AG10803 (cell line): Measurements from ENCODE around the gene NRIP2.
"Not testable (repeated sequence)": the region's sequence is repeated elsewhere in the genome, so short reads cannot be mapped to it uniquely, and the experiment has no call there.

Source experiments
- DNase-seq: peaks from one replicate; pipeline ENCODE4 v3.0.0; 2010; ENCODE audit warnings: low read depth
- H3K4me3 ChIP-seq: 2 replicates; pipeline ENCODE4 v1.5.1; 2011; ENCODE audit warnings: mild to moderate bottlenecking, low read length, control low read depth
- TF ChIP-seq, protein P1 (sequence below): conservative IDR thresholded peaks from 2 replicates; pipeline ENCODE4 v1.5.1; 2011; ENCODE audit warnings: mild to moderate bottlenecking, low read length, control low read depth, inconsistent platforms

Gene NRIP2, protein sequence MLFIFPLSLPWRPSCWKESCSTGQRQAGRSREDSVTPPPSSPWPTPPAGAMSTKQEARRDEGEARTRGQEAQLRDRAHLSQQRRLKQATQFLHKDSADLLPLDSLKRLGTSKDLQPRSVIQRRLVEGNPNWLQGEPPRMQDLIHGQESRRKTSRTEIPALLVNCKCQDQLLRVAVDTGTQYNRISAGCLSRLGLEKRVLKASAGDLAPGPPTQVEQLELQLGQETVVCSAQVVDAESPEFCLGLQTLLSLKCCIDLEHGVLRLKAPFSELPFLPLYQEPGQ

GRCh38 chr12:2834581-2835491, at the start of gene NRIP2:
Gene NRIP2, minus strand, starts transcription at chr12:2835035. Its CDS starts 52 bp downstream, at chr12:2834983.
- TF ChIP-seq, protein P1, sequence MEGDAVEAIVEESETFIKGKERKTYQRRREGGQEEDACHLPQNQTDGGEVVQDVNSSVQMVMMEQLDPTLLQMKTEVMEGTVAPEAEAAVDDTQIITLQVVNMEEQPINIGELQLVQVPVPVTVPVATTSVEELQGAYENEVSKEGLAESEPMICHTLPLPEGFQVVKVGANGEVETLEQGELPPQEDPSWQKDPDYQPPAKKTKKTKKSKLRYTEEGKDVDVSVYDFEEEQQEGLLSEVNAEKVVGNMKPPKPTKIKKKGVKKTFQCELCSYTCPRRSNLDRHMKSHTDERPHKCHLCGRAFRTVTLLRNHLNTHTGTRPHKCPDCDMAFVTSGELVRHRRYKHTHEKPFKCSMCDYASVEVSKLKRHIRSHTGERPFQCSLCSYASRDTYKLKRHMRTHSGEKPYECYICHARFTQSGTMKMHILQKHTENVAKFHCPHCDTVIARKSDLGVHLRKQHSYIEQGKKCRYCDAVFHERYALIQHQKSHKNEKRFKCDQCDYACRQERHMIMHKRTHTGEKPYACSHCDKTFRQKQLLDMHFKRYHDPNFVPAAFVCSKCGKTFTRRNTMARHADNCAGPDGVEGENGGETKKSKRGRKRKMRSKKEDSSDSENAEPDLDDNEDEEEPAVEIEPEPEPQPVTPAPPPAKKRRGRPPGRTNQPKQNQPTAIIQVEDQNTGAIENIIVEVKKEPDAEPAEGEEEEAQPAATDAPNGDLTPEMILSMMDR: 0 out of 2 replicates have a peak, but pooled peaks have one; percentile 16

DNA sequence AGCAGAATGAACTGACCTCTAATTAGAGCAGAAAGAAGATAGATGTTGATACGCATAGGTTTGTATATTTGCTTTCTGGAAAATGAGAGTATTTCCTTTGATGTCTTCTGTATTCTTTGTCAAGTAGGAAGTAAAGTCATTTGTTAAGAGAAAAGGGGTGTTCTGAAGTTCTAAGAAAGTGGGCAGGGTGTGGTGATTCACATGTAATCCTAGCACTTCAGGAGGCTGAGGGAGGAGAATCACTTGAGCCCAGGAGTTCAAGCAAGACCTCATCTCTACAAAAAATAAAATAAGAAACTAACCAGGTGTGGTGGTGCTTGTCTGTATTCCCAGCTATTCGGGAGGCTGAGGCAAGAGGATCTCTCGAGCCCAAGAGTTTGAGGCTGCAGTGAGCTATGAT, 45.0 kb upstream of the NRIP2 start:
- no peak for DNase-seq
- H3K4me3 ChIP-seq: no peak overlapping the region
- TF ChIP-seq, protein P1: no peak

More at GRCh38 chr12:2834581-2835491, at the start of gene NRIP2:
- DNase-seq: peak; percentile 35
- no peak within 1 kb of the TSS for H3K4me3 ChIP-seq

- TF ChIP-seq, protein P1: no peak
- DNase-seq: peak; percentile 59
- peak overlapping the region; percentile 87 for H3K4me3 ChIP-seq
Observed at GRCh38 chr12:2877953-2878732, 43.3 kb upstream of the NRIP2 start.

GRCh38 chr12:2877047-2877952, 42.5 kb upstream of the NRIP2 start, which contains the start of the genes FOXM1 and RHNO1:
Gene FOXM1, minus strand, starts transcription at chr12:2877174. Its CDS starts 2,696 bp downstream, at chr12:2874478.
Gene RHNO1, plus strand, starts transcription at chr12:2877223. Its CDS starts 8,144 bp downstream, at chr12:2885367.
- DNase-seq: peak; percentile 86
- TF ChIP-seq, protein P1: 0 out of 2 replicates have a peak, but pooled peaks have one; percentile 4
- peak within 1 kb of the TSS; percentile 87 for H3K4me3 ChIP-seq

GRCh38 chr12:2876431-2877046, 41.7 kb upstream of the NRIP2 start:
- H3K4me3 ChIP-seq: peak overlapping the region; percentile 87
- DNase-seq: peak; percentile 45
- TF ChIP-seq, protein P1: no peak; the same call in 1 of the 2 replicates

DNA sequence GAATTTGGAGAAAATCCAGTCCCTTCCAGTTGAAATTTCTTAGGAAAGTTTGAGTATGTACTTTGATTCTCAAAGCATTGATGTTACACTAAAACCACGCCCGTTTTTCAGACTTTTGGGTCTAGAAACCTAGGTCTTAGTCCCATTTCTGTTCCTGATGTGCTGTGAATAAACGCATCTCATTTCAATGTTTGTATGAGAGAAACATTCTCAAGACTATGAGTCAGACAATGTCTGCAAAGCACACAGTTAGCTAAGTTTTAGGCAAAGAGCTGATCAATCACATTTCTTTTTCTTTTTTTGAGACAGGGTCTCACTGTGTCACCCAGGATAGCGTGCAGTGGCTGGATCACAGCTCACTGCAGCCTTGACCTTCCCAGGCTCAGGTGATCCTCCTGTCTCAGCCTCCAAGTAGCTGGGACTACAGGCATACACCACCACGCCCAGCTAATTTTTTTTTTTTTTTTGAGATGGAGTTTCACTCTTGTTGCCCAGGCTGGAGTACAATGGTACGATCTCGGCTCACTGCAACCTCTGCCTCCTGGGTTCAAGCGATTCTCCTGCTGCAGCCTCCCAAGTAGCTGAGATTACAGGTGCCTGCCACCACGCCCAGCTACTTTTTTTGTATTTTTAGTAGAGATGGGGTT, 34.3 kb upstream of the NRIP2 start:
- peak; percentile 18 for DNase-seq
- not testable (repeated sequence) for H3K4me3 ChIP-seq
